Gastroesophageal sphincter (tissue), 4 donors: Measurements from ENCODE around the gene NDUFB8. TPM values are rescaled to one million over a fixed set of nuclear protein-coding genes. Genes with fewer than 3 reads are reported as not detected.

Source experiments
- ATAC-seq: fragments of 150-250 bp; one replicate; pipeline ENCODE4 v1.9.1; 2016; ENCODE audit warnings: mild to moderate bottlenecking, moderate library complexity
- H3K27ac ChIP-seq, 4 donors: fragments of 200-600 bp; sonication (generic) in 3 of 4; 1 replicate in 3 of 4; 2 replicates in 1 of 4; pipeline ENCODE4 v1.5.1; 2016 to 2019
- H3K27me3 ChIP-seq: fragments of 200-600 bp; sonication (generic); one replicate; pipeline ENCODE4 v1.5.1; 2019
- H3K36me3 ChIP-seq, 2 donors: fragments of 200-600 bp; sonication (generic); one replicate each; pipeline ENCODE4 v1.5.1; 2019; ENCODE audit warnings: control low read depth in 1 of 2
- H3K4me1 ChIP-seq, 3 donors: fragments of 200-600 bp; sonication (generic); 1 replicate in 2 of 3; 2 replicates in 1 of 3; pipeline ENCODE4 v1.5.1; 2016 to 2019; ENCODE audit warnings: control low read depth in 2 of 3
- H3K4me3 ChIP-seq, 2 donors: fragments of 200-600 bp; sonication (generic); one replicate each; pipeline ENCODE4 v1.5.1; 2019; ENCODE audit warnings: mild to moderate bottlenecking in 1 of 2, moderate library complexity in 1 of 2
- H3K9me3 ChIP-seq, 3 donors: fragments of 200-600 bp; sonication (generic); one replicate each; pipeline ENCODE4 v1.5.1; 2017 to 2019; ENCODE audit warnings: control low read depth in 2 of 3
- CTCF ChIP-seq, 4 experiments: fragments of 200-600 bp in 2 of 4; fragments of 450-650 bp in 2 of 4; sonication (generic) in 1 of 4; IDR thresholded peaks; one replicate each; pipeline ENCODE4 v1.5.1; 2017 to 2019; ENCODE audit warnings: antibody characterized with exemption in 4 of 4, mild to moderate bottlenecking in 2 of 4, moderate library complexity in 2 of 4
- EP300 ChIP-seq: sonication (generic); formaldehyde crosslinking; IDR thresholded peaks from one replicate; pipeline ENCODE4 v1.6.1; 2017; ENCODE audit warnings: antibody characterized with exemption, mild to moderate bottlenecking
- POLR2A ChIP-seq, 2 donors: fragments of 450-650 bp; IDR thresholded peaks; one replicate each; pipeline ENCODE4 v1.6.1; 2017; ENCODE audit warnings: antibody characterized with exemption in 2 of 2, mild to moderate bottlenecking in 2 of 2, moderate library complexity in 1 of 2
- POLR2AphosphoS5 ChIP-seq: sonication (generic); formaldehyde crosslinking; IDR thresholded peaks from one replicate; pipeline ENCODE4 v1.6.1; 2017; ENCODE audit warnings: antibody characterized with exemption
- WGBS, 2 donors: methylation state at CpG; one replicate each; pipeline ENCODE4 v1.1.5; 2018; ENCODE audit warnings: low coverage in 1 of 2; 5-methylcytosine and 5-hydroxymethylcytosine counted together
- total RNA-seq, 4 donors: library from RNA; depleted of rRNA; stranded (reverse); fragments of >200 nt; gene quantifications; one replicate each; pipeline ENCODE4 v1.1.0, GENCODE V29; 2016

Gene NDUFB8
- total RNA-seq, 4 donors from 2014 or later: 268 to 317 (median 283) TPM

GRCh38 chr10:100483876-100484666 lies 45.6 kb downstream of the NDUFB8 start:
- H3K36me3 ChIP-seq: peaks cover 0 to 44% of the 10 kb centered on the region in 2 donors
- 76 to 90% methylated on average over 3 of the region's 5 CpGs for WGBS, 2 donors
- H3K27ac ChIP-seq: no peak overlapping the region
- peaks cover 0 to 22% (median 6%) of the 10 kb centered on the region in 3 donors for H3K4me1 ChIP-seq
- TF ChIP-seq POLR2AphosphoS5 (no peak), EP300 (no peak), POLR2A (IDR thresholded peaks at IDR 0.05) (no peak), CTCF (IDR thresholded peaks at IDR 0.05) (no peak)
- no peaks in the 10 kb centered on the region for H3K9me3 ChIP-seq
- no peak for ATAC-seq
- H3K27me3 ChIP-seq: peaks cover 24% of the 10 kb centered on the region
- H3K4me3 ChIP-seq: no peak overlapping the region

GRCh38 chr10:100482834-100483185 lies 46.9 kb downstream of the NDUFB8 start:
- Histone ChIP-seq H3K27me3 (peaks cover 31% of the 10 kb centered on the region), H3K4me1 (peaks cover 0 to 22% (median 6%) of the 10 kb centered on the region in 3 donors), H3K9me3 (no peaks in the 10 kb centered on the region), H3K36me3 (peaks cover 0 to 31% of the 10 kb centered on the region in 2 donors), H3K27ac (no peak overlapping the region), H3K4me3 (peak overlapping the region in 1 of 2 donors; percentile 55)
- WGBS, 2 donors: 49 to 50% methylated on average over 1 to 3 of the region's 5 CpGs
- ATAC-seq: no peak
- TF ChIP-seq POLR2A (IDR thresholded peaks at IDR 0.05) (no peak), CTCF (IDR thresholded peaks at IDR 0.05) (no peak), EP300 (no peak), POLR2AphosphoS5 (no peak)

GRCh38 chr10:100482181-100482833 lies 47.4 kb downstream of the NDUFB8 start:
- Histone ChIP-seq H3K4me3 (peak overlapping the region; percentile 16 to 55), H3K27ac (peak overlapping the region in 1 of 4 donors; percentile 15), H3K4me1 (peaks cover 0 to 22% (median 6%) of the 10 kb centered on the region in 3 donors), H3K36me3 (peaks cover 0 to 26% of the 10 kb centered on the region in 2 donors), H3K27me3 (peaks cover 31% of the 10 kb centered on the region), H3K9me3 (no peaks in the 10 kb centered on the region)
- TF ChIP-seq CTCF (IDR thresholded peaks at IDR 0.05): peak; percentile 44 to 87 (median 50)
- TF ChIP-seq EP300: no peak
- 0% methylated on average over 5 of the region's 59 CpGs; no CpG with 5 or more reads in 1 of the 2 donors for WGBS, 2 donors
- peak; percentile 75 for ATAC-seq

DNA sequence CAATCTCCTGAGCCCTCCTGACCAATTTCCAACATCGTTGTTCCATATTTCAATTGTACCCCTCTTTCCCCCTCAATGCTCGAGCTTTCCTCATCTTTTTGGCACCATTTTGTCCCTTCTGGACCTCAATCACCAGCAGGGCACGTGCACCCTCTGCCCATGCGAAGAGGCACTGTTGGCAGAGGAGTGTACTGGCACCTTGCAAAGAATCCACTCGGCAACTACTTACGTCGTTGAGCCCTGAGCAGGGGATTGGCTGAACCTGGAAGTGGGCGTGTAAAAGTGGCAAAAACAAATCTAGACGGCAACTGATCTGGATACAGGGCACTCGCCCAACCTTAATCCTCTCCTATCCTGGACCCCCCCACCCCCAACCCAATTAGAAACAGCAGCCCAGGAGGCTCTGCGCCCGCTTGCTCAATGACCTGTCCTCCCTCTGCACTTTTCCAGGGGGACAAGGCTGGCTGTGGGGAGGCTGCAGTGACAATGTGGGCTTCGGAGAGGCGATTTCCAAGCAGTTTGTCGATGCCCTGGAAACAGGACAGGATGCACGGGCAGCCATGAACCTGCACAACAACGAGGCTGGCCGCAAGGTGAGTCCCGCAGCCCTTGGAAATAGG lies 48.1 kb downstream of the NDUFB8 start:
- no peak for TF ChIP-seq CTCF (IDR thresholded peaks at IDR 0.05)
- no peak for TF ChIP-seq EP300
- TF ChIP-seq POLR2A (IDR thresholded peaks at IDR 0.05): no peak
- no peak for TF ChIP-seq POLR2AphosphoS5
- peak; percentile 94 for ATAC-seq
- H3K4me3 ChIP-seq: peak overlapping the region; percentile 16 to 55
- peaks cover 31% of the 10 kb centered on the region for H3K27me3 ChIP-seq
- H3K9me3 ChIP-seq: no peaks in the 10 kb centered on the region
- H3K36me3 ChIP-seq: peaks cover 0 to 19% of the 10 kb centered on the region in 2 donors
- 0 to 1% methylated on average over 8 to 12 of the region's 19 CpGs for WGBS, 2 donors
- peaks cover 0 to 22% (median 6%) of the 10 kb centered on the region in 3 donors for H3K4me1 ChIP-seq
- no peak overlapping the region for H3K27ac ChIP-seq
